HG02852 (cell line): ENCODE measurements around the gene RXRA.

Experiments used
- ATAC-seq: cut with Tn5 transposase; IDR thresholded peaks from one replicate; pipeline ENCODE4 v1.9.1; 2021; ENCODE audit warnings: mild to moderate bottlenecking, moderate library complexity; ENCODE audit not compliant: unreplicated experiment

The RXRA gene

DNA sequence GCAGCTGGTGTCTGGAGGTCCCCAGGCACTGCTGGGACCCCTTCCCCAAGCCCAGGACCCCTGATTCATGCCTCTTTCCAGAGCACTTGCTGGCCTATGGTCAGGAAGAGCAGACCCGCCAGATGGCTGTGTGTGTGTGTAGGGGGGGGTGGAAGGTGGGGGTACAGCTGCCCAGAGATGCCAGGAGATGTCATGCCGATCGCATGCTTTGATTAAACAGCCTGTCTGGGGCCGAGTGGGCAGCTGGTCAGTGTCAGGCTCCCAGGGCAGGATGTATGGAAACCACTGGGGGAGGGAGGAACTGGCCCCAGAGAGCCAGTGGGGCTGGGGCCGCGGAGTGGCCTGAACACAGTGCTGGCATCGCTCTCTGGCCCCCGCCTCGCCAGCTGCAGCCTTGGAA, 23.7 kb downstream of the RXRA start:
- no peak for ATAC-seq

DNA sequence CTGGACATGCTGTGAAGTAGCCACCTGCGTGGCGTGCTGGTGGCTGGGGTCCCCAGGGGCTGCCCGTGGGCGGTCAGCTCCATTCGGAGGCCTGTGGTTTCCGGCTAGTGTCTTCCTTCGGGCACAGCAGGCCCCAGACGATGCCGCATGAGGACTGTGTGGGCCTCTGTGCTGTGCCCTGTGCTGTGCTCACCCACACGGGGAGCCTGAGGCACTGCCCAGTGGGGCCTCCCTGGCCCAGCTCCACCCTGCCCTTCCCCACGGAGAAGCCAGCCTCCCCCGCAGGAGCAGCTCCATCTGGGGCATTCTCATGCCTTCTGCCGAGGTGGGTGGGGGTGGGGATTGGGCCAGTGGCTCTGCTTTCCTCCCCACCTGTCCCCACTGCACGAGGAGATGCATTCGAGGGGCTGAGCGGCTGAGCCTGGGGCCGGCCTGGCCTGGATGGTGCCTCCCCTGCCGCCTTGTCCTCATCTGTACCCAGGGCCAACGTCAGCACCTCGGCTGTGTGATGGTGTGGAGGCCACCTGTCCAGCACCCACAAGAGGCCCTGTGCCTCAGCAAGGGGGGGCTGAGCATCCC, 24.2 kb downstream of the RXRA start:
- ATAC-seq = no peak

DNA sequence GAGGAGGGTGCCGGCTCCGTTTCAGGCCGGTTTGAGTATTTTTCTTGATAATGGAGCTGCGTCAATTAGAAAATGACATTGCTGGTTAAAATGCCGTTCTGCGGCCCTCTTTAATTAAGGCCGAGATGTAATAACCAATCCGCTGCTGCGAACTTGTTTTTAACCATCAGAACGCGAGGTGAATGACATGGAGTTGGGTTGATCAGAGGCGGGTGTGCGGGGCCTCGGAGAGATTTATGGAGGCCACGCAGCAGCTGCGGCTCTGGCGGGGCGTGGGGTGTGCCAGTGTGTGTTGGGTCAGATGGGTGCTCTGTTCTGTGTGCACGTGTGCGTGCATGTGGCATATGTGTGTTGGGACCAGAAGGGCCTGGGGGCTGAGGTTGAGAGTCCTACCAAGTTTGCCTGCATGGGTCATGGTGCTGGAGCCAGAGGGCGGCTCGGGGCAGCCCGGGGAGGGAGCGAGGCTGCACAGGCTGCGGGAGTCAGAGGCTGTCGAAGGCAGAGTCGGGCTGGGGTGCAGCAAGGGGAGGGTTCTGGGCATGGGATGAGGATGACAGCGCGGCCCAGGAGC, 25.4 kb downstream of the RXRA start:
- no peak for ATAC-seq

DNA sequence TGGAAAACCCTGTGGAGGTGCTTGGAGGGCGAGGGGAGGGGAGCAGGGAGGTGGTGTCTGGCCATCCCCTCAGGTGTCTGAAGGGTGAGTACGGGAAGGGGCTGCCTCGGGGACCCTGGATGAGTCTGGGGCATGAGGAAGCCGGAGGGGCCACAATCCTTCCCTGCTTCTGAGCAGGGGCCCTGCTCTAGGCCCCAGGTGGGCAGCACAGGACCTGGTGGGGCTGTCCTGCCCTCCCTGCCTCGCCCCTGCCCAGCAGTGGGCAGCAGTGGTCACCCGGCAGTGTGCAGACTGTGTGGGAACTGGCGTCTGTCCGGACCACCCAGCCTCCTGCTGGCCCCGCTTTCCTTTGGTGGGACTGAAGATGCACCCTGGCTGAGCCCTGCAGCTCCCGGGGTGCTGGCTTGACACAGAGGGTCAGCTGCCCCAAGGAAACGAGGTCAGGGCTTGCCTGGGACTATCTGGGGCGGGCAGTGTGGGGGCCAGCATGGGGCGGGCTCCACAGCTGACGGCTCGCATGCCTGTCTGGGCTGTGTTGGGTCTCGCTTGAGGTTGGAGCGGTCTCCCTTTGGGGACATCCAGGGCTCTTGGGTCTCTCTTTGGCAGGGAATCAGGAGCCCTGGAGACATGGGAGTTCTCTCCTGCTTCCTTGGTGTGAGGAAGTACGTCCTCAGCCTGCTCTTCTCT, 26.1 kb downstream of the RXRA start:
- ATAC-seq = no peak

DNA sequence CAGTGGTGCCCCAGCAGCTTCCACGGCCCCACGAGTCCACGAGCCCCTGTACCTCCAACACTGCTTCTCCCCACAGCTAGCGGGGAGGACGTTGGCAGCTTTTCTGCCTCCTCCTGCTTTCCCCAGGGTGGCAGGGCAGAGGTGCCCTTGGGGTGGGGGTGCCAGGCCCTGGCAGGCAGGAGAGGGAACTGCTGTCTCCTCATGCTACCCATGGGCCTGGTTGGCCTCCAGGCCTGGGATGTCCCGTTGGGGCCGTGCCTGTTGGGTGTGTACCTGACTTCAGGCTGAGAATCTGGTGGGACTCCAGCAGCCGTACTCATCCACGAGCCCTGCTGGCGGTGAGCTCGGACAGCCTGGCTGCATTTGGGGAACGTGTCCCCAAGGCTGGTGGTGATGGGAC, 27.3 kb downstream of the RXRA start:
- ATAC-seq = no peak

DNA sequence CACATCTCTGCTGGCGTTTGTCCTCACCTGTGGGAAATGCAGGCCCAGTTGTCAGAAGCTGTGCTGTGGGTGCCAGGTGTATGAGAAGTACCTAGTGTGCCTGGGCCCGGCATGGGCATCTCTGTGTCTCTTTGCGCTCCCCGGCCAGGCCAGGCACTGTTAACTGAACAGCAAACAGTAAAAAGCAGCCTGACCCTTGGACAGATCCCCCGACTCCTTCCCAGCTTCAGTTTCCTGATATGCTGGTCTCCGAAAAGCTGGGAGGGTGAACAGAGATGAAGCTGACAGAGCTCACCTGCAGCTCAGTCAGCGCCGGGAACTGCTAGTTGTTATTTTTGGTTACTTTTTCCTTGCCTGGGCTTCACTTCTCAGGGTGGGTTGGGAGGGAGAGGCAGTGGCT, 28.9 kb downstream of the RXRA start:
- ATAC-seq = no peak

DNA sequence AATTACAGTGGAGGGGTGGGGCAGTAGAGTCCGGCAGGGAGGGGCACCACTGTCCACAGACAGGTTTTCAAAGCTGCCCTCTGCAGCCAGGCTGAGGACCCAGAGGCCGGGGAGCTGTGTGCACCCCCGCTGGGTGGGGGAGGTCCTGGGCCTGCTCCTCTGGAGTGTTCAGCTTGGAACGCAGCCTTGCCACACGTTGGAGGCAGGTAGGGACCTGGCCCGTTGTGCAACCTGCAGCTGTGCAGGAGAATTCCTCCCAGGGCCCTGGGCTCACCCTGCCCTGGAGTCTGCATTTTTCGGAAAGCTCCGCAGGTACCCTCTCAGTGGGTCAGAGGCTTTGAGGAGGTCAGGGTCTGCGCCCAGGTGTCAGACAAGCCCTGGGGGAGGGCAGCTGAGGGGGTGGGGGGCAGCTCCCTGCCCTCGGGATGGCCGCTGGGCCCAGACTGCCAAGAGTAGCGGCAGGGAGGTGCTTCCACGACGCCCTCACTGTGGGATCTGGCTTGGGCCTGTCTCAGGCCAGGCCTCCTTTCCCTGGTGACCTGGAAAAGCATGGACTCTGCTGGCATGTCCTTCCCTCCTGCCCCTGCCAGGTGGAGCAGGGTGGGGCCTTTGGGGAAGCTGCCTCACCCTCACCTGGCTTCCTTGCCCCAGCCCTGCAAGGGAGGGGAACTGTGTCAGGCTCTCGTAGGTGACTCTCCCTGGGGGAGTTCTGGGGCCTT, 29.5 kb downstream of the RXRA start:
- ATAC-seq = no peak

DNA sequence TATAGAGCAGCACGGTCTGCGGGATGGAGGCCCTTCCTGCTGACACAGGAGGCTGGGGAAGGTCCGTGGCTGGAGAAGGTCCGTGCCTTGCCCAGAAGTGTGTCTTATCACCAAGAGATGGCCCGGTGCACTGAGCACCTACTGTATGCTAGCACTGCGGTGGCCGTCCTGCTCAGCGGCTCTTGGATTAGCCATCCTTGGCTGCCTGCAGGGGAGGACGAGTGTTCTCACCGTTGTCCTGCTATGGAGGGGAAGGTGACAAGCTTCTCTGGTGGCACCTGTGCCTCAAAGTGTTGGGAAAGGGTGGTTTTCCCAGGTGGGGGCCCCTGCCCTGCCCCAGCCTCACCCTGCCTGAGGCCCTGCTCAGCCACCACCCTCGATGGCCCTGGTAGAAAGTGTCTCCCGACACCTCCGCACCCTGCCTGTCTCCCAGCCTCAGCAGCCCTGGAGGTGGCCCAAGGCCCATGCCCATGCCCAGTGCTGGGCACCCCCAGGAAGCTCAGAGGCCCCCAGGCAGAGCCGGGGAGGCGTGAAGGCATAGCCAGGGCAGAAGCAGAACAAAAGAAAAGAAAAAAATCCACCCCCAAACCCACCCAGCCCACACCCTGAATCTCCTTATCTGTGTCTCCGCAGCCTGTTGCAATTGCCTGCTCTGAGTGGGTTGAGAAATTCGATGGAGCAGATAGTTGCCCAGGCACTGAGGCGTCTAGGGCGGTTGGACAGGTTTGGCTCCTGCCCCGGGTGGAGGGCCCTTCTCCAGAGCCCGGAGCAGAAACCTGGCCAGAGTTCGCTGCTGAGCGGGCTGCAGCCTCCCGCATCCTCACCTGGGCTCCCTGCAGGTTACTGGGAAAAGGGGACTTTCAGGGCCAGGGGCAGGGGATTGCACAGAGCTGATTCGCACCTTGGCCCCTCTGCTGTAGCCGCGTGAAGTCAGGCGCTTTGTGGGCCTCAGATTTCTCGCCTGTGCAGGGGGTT, 30.5 kb downstream of the RXRA start:
- ATAC-seq = no peak

DNA sequence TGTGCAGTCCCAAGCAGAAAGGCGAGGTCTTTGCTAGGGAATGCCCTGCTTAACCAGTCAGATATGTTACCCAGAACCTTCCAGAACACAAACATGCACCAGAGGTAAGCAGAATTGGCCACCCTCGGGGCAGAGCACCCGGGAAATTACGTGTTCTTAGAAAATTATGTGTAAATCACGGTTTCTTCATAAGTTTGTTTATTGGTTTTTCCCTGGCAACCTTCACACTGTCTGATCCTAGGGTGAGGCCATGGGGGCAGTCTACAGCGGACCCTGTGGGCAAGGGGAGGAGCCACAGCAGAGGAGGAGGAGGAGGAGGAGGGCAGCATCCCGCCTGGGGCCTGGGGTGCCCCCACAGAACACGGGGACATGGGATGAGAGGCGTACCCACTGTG, 31.4 kb downstream of the RXRA start:
- no peak for ATAC-seq

DNA sequence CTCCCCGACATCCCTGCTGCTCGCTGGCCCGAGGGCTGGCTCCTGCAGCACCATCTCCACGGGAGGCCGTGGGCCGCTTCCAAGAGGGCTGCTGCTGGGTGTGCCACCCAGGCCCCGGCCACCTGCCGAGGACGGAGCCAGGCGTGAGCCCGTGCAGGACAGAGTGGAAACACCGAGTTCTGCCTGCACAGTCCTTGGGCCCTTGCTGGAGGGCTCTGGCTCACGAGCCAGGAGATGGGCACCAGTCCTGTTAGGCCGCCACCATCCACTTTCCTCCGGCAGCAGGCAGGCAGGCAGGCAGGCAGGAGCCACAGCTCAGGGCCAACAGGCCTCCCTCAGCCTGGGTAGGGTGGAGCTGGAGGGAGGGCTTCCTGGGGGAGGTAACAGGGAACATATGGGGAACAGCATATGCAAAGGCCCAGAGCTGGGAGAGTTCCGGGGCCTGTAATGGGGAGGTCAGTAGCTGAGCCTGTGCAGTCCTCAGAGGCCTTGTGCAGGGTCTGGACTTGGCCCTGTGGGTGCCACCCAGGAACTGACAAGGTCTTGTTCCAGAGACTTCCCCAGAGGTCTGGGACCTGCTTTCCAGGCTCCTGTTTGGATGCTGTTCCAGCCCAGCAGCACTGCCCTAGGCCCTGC, 31.9 kb downstream of the RXRA start:
- ATAC-seq = no peak

DNA sequence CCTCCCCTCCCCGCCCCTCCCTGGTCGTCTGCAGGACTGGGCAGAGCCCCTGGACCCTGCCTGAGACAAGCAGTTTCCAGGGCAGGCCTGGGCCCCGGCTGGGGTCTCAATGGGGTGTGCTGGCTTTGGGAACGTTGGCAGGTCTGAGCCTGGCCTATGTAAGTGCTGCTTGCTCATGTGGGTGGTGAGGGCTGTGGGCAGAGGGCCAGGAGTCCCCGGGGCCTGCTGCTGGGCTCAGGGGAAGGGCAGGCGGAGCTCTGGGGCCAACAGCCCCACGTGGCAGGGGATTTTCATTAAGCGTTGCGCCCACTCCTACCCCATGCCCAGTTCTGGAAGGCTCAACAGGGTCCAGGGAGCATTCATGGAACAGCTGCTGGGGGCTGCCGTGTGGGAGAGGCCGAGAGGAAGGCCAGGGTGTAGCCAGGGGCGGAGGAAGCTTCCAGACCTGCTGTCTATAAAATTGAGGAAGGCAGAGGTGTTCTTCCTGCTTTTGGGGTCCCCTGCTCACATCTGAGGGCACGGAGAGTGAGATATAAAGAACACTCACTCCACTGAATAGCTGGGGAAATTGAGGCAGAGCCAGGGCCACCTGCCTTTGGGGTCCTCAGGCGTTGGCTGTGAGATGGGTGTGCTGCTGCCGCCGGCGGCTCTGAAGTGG, 32.5 kb downstream of the RXRA start:
- no peak for ATAC-seq

DNA sequence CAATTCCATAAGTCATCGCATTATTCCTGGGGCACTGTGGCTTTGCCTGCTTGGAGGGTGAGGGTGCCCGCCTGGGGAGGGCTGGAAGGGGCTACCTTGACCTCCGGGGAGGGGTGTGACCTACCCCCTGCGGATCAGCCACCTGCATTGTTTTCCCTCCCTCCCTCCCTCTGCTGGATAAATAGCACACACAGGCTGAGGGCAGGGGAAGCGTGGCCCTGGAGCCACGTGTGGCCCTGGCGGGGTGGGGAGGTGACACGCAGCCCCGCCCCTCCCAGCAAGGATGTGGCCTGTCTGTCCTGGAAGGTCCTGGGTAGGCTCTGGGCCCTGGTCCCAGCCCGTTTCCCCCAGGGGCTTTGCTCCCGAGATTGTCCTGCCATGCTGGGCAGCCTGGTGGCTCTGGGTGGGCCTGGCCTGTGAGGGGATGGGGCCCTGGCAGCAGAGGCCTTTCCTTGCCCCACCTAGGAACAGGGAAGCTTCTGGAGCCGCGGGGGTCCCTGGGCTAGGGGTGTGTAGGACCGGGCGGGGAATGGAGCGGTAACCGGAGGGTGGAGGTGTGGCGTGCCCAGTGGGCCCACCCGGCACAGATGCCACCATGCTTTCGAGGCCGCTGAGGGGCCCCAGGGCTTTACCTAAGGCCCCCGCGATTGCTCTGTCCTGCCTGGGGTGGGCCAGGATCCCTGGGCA, 33.4 kb downstream of the RXRA start:
- ATAC-seq = no peak

DNA sequence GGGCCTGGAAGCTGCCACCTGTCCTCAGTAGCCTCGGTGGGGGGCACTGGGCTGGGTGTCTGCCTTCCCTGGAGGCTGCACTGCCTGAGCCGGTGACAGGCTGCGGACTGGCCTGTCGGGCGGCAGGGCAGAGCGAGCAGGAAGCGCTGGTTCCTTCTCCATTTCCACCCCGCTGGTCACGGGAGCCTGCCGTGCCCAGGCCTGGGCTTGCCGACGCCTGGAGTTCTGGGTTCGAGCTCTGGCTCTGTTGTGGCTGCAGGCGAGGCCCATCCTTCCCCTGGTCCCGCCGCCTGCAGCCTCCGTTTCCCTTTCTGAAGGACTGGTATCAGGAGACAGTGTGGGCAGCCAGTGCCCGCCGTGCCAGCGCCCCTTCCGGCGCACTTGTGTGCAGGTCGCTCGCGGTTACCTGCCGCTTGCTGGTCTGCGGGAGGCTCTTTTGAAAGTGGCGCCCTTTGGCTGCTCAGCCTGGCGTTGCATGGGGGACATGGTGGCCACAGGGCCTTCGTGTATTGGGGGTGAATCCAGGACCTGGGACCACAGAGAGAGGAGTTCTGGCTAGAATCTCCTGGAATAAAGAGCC, 34.0 kb downstream of the RXRA start:
- no peak for ATAC-seq

DNA sequence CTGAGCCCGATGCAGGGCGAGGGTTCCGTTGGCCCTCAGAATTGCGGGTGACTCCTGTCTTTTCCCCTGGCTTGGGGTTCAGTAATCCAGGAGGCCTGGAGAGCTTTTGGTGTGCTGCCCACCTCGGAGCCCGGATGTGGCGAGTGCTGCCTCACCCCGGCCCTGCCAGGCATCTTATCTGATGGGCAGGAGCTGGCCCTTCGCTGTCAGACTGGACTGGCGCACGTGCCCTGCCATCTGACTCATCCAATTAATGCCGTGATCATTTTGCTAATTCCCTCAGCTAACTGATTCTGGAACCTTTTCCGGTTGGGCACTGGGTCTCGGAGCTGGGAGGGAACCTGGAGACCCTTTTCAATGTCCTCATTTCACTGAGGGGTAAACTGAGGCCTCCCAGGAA, 34.6 kb downstream of the RXRA start:
- no peak for ATAC-seq

DNA sequence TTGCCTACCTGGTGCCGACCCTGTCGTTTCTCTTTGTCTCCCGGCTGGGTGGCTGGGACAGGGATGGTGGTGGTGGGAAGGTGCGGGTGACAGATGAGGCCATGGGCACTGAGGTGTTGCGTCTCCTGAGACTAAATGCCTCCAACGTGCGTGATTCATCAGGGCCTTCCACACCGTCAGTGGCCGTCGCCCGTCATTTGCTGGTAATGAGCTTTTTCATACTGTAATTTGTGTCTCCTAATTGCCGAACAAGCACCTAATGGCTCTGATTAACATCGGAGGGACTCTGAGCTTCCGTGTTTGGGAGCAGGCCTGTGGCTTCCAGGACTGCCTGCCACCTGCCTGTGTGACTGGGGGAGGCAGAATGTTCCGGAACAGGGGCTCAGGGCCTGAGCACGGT, 35.2 kb downstream of the RXRA start:
- ATAC-seq = no peak

DNA sequence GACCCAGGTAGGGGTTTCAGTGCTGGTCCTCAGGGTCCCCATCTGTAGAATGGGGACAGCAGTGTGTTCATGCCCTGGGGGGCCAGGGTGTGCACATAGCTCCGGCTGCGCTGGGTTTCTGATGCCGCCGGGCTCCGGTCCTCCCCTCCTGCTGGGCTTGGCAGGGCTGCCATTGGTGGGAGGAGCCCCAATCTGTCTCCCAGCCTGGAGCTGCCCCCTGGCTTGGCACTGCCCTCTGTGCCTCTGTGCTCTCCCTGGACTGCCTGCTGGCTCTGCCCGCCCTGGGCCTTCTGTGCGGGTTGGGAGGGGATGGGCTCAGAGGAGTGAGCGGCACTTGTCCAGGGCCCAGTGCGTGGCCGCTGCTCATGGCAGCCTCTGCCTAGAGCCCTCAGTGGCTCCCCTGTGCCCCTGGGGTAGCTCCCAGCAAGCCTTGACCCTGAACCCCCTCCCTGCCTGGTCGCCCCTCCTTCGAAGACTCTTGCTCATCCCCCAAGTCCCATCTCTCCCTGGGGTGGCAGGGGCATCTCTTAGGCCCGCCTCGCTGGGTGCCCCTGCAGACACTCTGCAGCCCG, 35.7 kb downstream of the RXRA start:
- ATAC-seq = no peak

DNA sequence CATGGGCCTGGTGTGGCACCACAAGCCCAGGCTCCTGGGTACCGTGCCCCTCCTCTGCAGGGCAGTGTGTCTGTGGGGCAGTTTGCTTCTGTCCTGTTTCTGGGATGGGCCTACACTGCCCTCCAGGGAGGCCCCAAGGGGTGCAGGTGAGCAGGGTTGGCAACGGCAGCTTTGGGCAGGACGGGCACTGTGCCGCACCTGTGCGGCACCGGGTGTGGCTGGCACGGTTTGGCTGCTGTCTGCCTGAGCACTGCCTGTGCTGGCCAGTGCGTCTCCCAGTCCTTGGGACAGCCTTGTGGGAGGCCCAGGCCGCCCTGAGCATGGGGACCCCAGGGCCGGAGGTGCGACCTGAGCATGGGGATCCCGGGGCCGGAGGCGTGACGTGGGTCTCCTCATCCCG, 37.2 kb downstream of the RXRA start:
- ATAC-seq = no peak

DNA sequence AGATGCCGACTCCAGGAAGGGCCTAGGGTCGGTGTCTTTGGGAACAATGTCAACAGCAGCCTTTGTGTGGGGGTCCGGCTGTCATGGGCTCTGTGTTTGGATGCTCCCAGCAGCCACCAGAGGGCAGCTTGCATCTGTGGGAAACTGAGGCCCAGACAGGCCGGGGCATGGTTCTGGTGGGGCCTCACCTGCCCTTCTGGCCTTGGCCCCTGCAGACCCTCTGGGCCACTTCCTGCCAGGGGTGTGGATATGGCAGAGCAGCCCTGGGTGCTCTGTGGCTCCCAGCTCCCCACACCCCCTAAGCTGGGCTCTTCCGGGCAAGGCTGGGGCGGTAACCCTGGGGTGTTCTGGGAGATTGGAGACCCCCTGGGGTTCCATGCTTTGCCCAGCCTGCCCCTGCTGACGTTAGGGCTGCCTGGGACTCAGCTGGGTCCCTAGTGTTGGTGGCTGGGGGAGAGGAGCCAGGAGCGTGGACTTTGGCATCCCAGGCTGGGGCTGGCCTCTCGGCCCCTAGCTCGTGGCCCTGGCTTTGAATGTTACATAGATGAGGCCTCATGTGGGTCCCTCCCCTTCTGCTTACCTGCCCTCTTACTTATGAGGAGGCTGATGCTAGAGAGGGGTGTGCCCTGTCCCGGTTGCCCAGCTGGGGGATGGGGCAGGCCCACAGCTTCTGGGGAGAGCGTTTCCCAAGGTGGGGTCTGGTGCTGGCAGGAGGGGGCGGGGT, 38.3 kb downstream of the RXRA start:
- no peak for ATAC-seq
